Prostate gland (tissue), 2 donors: ENCODE data around the gene FXR2.

Source experiments
- POLR2A ChIP-seq: fragments of 450-650 bp; IDR thresholded peaks from one replicate; pipeline ENCODE4 v1.6.1; 2016; ENCODE audit warnings: antibody characterized with exemption, mild to moderate bottlenecking
- POLR2AphosphoS5 ChIP-seq: sonication (generic); formaldehyde crosslinking; IDR thresholded peaks from one replicate; pipeline ENCODE4 v1.6.1; 2017; ENCODE audit warnings: antibody characterized with exemption
- TF ChIP-seq, protein P1 (sequence below), 4 experiments: fragments of 200-600 bp in 2 of 4; fragments of 450-650 bp in 2 of 4; sonication (generic) in 2 of 4; IDR thresholded peaks; 1 replicate in 3 of 4; 2 replicates in 1 of 4; pipeline ENCODE4 v1.5.1; 2016 to 2019; ENCODE audit warnings: antibody characterized with exemption in 4 of 4, mild to moderate bottlenecking in 2 of 4, moderate library complexity in 2 of 4

DNA sequence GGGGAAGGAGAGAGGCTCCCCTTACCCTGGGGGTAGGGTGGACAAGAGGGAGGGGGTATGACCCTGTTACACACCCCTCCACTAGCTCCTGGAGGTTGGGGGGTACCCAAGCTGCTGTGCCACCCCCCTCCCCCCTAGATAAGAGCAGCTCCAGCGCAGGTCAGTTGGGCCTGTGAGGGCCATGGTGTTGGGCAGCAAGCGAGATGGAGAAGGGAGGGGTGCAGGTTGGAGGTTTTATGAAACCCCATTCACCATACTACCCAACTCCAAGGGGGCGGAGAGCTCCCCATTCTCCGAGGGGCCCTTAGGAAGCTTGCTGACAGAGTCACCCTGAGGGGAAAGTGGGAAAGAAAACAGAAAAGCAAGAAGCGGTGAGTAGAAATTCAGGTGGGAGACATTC, 23.1 kb downstream of the FXR2 start:
- TF ChIP-seq, protein P1, sequence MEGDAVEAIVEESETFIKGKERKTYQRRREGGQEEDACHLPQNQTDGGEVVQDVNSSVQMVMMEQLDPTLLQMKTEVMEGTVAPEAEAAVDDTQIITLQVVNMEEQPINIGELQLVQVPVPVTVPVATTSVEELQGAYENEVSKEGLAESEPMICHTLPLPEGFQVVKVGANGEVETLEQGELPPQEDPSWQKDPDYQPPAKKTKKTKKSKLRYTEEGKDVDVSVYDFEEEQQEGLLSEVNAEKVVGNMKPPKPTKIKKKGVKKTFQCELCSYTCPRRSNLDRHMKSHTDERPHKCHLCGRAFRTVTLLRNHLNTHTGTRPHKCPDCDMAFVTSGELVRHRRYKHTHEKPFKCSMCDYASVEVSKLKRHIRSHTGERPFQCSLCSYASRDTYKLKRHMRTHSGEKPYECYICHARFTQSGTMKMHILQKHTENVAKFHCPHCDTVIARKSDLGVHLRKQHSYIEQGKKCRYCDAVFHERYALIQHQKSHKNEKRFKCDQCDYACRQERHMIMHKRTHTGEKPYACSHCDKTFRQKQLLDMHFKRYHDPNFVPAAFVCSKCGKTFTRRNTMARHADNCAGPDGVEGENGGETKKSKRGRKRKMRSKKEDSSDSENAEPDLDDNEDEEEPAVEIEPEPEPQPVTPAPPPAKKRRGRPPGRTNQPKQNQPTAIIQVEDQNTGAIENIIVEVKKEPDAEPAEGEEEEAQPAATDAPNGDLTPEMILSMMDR (IDR thresholded peaks at IDR 0.05), result no peak
- no peak for TF ChIP-seq POLR2A
- no peak for TF ChIP-seq POLR2AphosphoS5
